Ammon's horn (tissue), 1 donor: Measurements from ENCODE around the gene DNAJB12.
"Not testable (repeated sequence)": the region's sequence is repeated elsewhere in the genome, so short reads cannot be mapped to it uniquely, and the experiment has no call there.

ENCODE experiments used
- DNase-seq: peaks from one replicate; pipeline ENCODE4 v3.0.0-alpha.2; 2016; ENCODE audit warnings: low spot score

The DNAJB12 gene

GRCh38 chr10:72354356-72355213 is at the start of gene DNAJB12:
Gene DNAJB12 (minus strand): TSS chr10:72354919. CDS start chr10:72354897, 22 bp downstream.
- DNase-seq: peak; percentile 95

DNA sequence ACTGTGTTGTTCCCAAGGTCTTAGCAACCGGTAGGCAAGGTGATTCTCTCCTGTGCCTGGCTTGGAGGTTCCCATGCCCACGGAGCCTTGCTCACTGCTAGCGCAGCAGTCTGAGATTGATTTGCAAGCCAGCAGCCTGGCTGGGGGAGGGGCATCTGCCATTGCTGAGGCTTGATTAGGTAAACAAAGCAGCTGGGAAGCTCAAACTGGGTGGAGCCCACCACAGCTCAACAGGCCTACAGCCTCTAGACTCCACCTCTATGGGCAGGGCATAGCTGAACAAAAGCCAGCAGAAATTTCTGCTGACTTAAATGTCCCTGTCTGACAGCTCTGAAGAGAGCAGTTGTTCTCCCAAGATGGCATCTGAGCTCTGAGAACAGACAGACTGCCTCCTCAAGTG is 40.9 kb upstream of the DNAJB12 start:
- not testable (repeated sequence) for DNase-seq

GRCh38 chr10:72392571-72392970 is 37.9 kb upstream of the DNAJB12 start:
- DNase-seq: no peak

DNA sequence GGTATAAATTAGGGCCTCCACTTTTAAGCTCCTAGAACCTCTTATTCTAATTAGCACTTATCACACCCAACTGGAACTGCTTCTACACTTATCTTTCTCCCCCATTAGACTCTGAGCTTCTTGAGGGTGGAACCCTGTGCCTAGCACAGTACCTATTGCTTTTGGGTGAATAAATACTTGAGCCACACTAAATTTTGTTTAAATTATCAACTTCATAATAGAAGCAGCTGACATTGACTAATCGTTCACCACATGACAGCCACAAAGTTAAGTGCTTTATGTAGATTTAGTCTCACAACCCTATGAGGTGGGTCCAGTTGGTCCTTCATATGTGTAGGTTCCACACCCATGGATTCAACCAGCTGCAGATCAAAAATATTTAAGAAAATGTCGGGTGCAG is 36.0 kb upstream of the DNAJB12 start:
- DNase-seq: no peak

GRCh38 chr10:72389716-72390115 is 35.0 kb upstream of the DNAJB12 start:
- no peak for DNase-seq

DNA sequence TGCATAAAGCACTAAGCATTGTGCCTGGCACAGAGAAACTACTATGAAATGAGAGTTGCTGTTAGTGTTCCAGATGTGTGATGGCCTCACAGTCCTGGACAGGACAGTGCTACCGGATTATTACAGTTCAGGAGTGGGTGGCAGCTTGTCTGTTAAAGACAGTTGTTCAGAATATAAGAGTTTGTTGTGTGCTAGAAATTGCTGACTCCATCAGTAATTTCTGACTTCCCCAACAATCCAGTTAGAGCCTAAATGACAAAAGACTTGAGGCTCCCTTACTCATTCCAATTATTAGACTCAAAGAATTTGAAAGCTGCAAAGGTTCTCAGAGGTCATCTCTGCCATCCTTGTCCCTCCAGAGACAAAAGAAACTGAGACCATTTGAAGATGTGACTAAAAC is 34.3 kb upstream of the DNAJB12 start:
- DNase-seq: no peak

GRCh38 chr10:72388062-72388461 is 33.3 kb upstream of the DNAJB12 start:
- DNase-seq: no peak

GRCh38 chr10:72386916-72387586 is 32.3 kb upstream of the DNAJB12 start:
- DNase-seq: no peak

GRCh38 chr10:72385724-72386123 is 31.0 kb upstream of the DNAJB12 start:
- DNase-seq: no peak

DNA sequence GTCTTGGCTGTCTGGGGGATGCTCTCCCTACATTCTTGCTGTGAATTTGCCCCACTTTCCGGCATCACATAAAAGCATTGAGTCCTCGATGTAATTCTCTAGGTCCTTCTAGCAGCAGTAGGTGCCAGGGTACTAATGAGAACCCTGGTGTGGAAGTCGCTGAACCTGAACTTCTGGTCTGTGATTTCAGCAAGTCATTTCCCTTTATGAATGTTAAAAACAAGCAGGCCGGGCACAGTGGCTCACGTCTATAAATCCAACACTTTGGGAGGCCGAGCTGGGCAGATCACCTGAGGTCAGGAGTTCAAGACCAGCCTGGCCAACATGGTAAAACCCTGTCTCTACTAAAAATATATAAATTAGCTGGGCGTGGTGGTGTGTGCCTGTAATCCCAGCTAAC is 30.3 kb upstream of the DNAJB12 start:
- DNase-seq: not testable (repeated sequence)

DNA sequence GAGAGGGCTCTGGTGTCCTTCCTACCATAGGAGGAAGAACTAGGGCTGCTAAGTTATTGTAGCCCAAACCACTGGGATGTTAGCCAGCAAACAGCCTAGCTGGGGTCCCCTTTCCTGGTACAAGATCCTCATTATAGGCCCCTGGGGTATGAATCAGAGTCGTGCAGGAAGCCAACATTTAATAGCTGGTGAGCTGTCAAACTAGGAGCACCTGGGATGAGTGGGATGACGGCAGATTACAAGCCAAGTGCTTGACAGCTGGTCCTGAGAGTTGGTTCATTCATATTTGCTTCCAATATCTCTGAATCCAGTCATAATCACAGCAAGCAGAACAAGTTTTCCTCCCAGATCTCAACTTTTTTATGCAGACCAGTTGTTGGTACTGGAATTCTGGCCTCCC is 25.1 kb upstream of the DNAJB12 start:
- DNase-seq: peak; percentile 60

DNA sequence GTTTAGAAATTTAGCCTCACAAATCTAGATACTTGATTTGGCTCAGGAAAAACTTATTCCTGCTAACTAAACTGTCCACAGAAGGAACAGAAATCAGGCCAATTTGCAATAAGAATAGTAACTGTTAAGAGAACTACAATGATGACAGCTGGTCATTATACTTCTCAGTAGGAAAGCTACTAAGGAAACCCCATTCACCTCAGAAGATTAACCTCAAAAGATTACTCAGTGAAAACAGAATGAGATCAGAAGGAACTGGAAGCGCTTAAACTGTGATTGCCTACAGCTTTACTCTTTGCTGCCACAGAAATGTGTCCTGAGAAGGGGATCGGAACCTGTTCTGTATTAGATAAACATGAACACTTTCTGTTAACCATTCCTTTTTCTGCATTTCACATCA is 24.3 kb upstream of the DNAJB12 start:
- DNase-seq: no peak

DNA sequence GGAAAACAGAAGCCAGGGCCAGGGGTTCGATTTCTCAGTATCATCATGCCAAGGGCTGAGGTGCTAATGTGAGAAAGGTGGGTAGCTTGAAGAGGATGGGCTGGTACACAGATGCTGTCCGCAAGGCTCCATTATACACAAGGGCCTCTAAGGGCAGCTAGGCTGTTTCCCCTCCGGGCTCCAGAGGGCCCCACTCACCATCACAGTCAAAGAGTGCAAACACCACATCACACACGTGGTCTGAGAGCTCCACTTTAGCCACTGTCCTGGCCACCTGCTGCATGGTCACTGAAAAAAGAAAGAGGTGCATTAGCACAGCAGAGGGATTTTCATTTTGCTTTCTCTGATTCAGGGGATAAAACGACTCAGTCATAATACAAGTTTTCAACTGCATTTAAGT is 20.9 kb upstream of the DNAJB12 start:
- DNase-seq: peak; percentile 56

DNA sequence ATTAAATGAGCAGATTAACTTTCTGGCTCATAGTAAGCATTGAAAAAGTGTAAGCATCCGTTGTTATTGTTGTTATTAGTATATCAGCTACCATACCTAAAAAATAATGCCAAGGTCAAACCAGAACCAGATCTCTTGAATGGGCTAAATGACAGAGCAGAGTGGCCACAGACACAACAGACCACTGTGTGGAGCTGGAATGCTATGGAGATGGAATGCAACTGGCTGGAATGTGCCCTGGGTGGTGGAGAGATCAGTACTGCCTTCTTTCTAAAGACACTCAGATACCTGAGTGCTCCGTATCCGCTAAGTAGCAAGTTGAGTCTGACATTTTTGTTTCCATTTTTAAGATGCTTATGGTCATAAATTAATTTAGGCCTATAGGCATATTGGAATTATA is 20.5 kb upstream of the DNAJB12 start:
- peak; percentile 61 for DNase-seq

DNA sequence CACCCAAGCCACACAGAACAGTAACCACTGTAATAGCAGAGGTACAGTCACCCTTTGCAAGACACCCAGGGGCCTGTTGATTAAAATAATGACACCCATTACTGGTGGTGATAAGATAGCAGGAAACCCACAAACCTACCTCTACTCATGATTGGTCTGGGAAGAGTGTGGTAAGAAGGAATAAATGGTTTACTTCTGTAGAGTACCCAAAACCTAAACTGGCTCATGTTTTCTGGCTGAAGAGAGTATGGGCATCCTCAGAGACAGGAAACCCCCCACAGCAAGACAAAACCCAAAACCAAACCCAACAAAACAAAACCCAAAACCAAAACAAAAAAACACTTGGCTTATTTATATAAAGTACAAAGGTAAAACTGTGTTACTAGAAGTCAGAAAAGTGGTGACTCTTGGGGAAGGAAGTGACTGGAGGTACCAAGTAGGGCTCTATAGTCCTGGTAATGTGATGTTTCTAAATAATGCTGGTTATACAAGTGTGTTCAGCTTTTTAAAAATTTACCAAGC is 15.5 kb upstream of the DNAJB12 start:
- DNase-seq: no peak

- DNase-seq: no peak
Measured at GRCh38 chr10:72367301-72367960, 12.7 kb upstream of the DNAJB12 start.

DNA sequence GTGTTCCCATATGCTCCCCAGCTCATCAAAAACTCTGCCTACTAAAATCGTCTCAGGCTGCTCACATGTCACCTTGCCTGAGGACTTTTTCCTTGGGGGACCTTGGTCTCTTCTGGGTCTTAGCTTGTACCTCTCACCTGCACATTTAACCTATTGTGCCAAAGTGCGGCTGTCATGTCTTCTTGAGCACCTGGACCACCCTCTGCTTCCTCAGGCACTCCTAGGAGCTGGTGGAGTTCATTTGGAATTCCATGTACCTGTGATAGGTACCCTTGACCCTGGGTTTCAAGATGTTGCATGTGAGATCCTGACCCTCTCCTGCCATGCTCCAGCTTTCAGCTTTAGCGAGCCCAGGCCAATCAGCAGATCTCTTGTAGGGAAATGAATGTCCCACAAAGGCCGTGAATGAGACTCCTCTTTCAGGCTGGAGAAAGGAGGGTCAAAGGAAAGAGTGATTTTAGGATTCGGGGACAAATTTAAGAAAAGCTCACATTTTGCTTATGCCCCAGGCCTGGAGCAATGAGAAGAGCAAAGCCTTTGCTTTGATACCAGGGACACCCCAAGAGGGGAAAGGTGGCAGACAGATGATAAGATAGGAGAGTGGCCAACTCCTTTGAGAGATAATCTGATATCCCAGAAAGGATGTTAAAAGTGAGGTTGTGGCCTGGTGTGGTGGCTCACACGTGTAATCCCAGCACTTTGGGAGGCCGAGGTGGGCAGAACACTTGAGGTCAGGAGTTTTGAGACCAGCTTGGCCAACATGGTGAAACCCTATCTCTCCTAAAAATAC is 10.6 kb upstream of the DNAJB12 start:
- no peak for DNase-seq

- DNase-seq: peak; percentile 93
Measured at GRCh38 chr10:72364239-72364777, 9.6 kb upstream of the DNAJB12 start.

DNA sequence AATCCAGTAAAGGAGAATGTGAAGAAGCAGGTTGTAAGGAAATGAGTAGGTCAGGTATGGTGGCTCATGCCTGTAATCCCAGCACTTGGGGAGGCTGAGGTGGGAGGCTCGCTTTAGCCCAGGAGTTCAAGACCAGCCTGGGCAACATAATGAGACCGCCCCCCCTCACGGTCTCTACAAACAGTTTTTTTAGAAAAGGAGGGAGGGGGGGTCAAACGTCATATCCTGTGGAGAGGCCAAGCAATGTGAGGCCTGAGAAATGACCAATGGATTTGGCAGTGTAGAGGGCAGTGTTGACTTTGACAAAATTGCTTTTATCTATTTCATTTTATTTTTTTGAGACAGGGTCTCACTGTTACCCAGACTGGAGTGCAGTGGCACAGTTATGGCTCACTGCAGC is 2.3 kb upstream of the DNAJB12 start:
- no peak for DNase-seq

- no peak for DNase-seq
Measured at GRCh38 chr10:72356115-72356514, 1.4 kb upstream of the DNAJB12 start.

- no peak for DNase-seq
Measured at GRCh38 chr10:72355214-72355555, 466 bp upstream of the DNAJB12 start.

DNA sequence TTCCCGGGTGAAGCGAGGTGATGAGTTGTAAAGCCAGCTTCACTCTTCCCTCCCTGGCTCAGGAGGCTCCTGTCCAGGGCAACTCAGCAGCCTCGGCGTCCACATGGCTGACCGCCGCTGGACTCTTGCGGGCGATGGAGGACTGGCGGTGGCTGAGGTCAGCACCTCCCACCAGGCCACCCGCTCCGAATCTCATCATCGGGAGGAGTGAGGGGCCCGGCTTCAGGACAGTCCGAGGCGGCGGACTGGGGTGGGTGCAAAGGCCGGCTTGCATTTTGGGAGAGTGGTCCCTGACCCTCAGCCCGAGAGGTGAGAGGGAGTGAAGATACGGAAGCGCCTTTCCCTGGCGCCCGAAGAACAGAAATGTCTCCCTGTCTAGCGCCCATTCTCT is 759 bp downstream of the DNAJB12 start:
- DNase-seq: no peak
